Peyer's patch (tissue), 4 donors: ENCODE results near the gene SYCE3. TPM values are rescaled to one million over a fixed set of nuclear protein-coding genes. Genes with fewer than 3 reads are reported as not detected.

ENCODE experiments used
- DNase-seq, 3 donors: peaks; one replicate each; pipeline ENCODE4 v3.0.0-alpha.2; 2017 to 2019
- H3K27ac ChIP-seq, 4 donors: fragments of 200-600 bp; sonication (generic); one replicate each; pipeline ENCODE4 v1.5.1; 2016 to 2019
- H3K27me3 ChIP-seq, 2 donors: fragments of 200-600 bp; sonication (generic); one replicate each; pipeline ENCODE4 v1.5.1; 2019
- H3K36me3 ChIP-seq, 3 donors: fragments of 200-600 bp; sonication (generic); one replicate each; pipeline ENCODE4 v1.5.1; 2016 to 2019
- H3K4me1 ChIP-seq, 4 donors: fragments of 200-600 bp; sonication (generic); one replicate each; pipeline ENCODE4 v1.5.1; 2016 to 2019
- H3K4me3 ChIP-seq, 4 donors: fragments of 200-600 bp; sonication (generic); 1 replicate in 3 of 4; 2 replicates in 1 of 4; pipeline ENCODE4 v1.5.1; 2016 to 2019; ENCODE audit warnings: mild to moderate bottlenecking in 1 of 4
- H3K9me3 ChIP-seq, 4 donors: fragments of 200-600 bp; sonication (generic); one replicate each; pipeline ENCODE4 v1.5.1; 2016 to 2019; ENCODE audit warnings: mild to moderate bottlenecking in 1 of 4
- CTCF ChIP-seq, 6 experiments: fragments of 450-650 bp in 4 of 6; fragments of 200-600 bp in 2 of 6; sonication (generic) in 1 of 6; IDR thresholded peaks; one replicate each; pipeline ENCODE4 v1.5.1; 2017 to 2019; ENCODE audit warnings: antibody characterized with exemption in 6 of 6, mild to moderate bottlenecking in 3 of 6, moderate library complexity in 1 of 6
- POLR2A ChIP-seq, 2 donors: fragments of 450-650 bp; IDR thresholded peaks; one replicate each; pipeline ENCODE4 v1.5.1; 2017; ENCODE audit warnings: antibody characterized with exemption in 2 of 2, mild to moderate bottlenecking in 2 of 2, moderate library complexity in 2 of 2
- total RNA-seq, 4 donors: library from RNA; depleted of rRNA; stranded (reverse); fragments of >200 nt; gene quantifications; one replicate each; pipeline ENCODE4 v1.1.0, GENCODE V29; 2016

Gene SYCE3
- total RNA-seq, 4 donors from 2014 or later, result not detected

- Histone ChIP-seq H3K4me3 (peak overlapping the region; percentile 60 to 76 (median 68)), H3K36me3 (no peaks in the 10 kb centered on the region), H3K4me1 (peaks cover 0 to 36% (median 10%) of the 10 kb centered on the region in 4 donors), H3K27me3 (no peaks in the 10 kb centered on the region), H3K9me3 (no peaks in the 10 kb centered on the region), H3K27ac (peak overlapping the region; percentile 97 to 100 (median 98))
- TF ChIP-seq CTCF (IDR thresholded peaks at IDR 0.05) (no peak), POLR2A (IDR thresholded peaks at IDR 0.05) (peak; percentile 10 to 17)
- peak; percentile 54 to 88 (median 87) for DNase-seq
Measured at GRCh38 chr22:50531962-50532674, 30.6 kb downstream of the SYCE3 start.

- no peak for TF ChIP-seq CTCF (IDR thresholded peaks at IDR 0.05)
- H3K4me3 ChIP-seq, result peak overlapping the region; percentile 60 to 76 (median 68)
- peak overlapping the region; percentile 97 to 100 (median 98) for H3K27ac ChIP-seq
- H3K4me1 ChIP-seq, result peaks cover 0 to 42% (median 15%) of the 10 kb centered on the region in 4 donors
- H3K9me3 ChIP-seq, result no peaks in the 10 kb centered on the region
- no peaks in the 10 kb centered on the region for H3K36me3 ChIP-seq
- no peaks in the 10 kb centered on the region for H3K27me3 ChIP-seq
- peak; percentile 79 to 89 (median 81) for DNase-seq
Measured at GRCh38 chr22:50531546-50531961, 31.2 kb downstream of the SYCE3 start.

GRCh38 chr22:50530877-50531545 lies 31.7 kb downstream of the SYCE3 start:
- DNase-seq, result peak; percentile 91 to 96 (median 92)
- Histone ChIP-seq H3K27ac (peak overlapping the region; percentile 97 to 100 (median 98)), H3K36me3 (no peaks in the 10 kb centered on the region), H3K4me3 (peak overlapping the region; percentile 60 to 76 (median 68)), H3K4me1 (peaks cover 0 to 46% (median 17%) of the 10 kb centered on the region in 4 donors), H3K27me3 (no peaks in the 10 kb centered on the region), H3K9me3 (no peaks in the 10 kb centered on the region)
- TF ChIP-seq CTCF (IDR thresholded peaks at IDR 0.05) (no peak), POLR2A (IDR thresholded peaks at IDR 0.05) (peak; percentile 80 to 90)

- H3K27ac ChIP-seq, result peak overlapping the region; percentile 97 to 100 (median 98)
- TF ChIP-seq POLR2A (IDR thresholded peaks at IDR 0.05) (no peak), CTCF (IDR thresholded peaks at IDR 0.05) (no peak)
- no peaks in the 10 kb centered on the region for H3K9me3 ChIP-seq
- H3K4me1 ChIP-seq, result peaks cover 0 to 46% (median 17%) of the 10 kb centered on the region in 4 donors
- H3K27me3 ChIP-seq, result no peaks in the 10 kb centered on the region
- DNase-seq, result no peak
- H3K4me3 ChIP-seq, result peak overlapping the region; percentile 60 to 76 (median 68)
- H3K36me3 ChIP-seq, result no peaks in the 10 kb centered on the region
Measured at GRCh38 chr22:50530580-50530876, 32.2 kb downstream of the SYCE3 start.

GRCh38 chr22:50529897-50530579 lies 32.7 kb downstream of the SYCE3 start, which contains the start of gene TYMP:
Gene TYMP, minus strand, starts transcription at chr22:50530012. Its CDS starts 303 bp downstream, at chr22:50529709.
- Histone ChIP-seq H3K36me3 (no peaks in the 10 kb centered on the region), H3K27me3 (no peaks in the 10 kb centered on the region), H3K9me3 (no peaks in the 10 kb centered on the region), H3K27ac (peak within 1 kb of the TSS; percentile 97 to 100 (median 98)), H3K4me3 (peak within 1 kb of the TSS; percentile 60 to 76 (median 68)), H3K4me1 (peaks cover 0 to 47% (median 18%) of the 10 kb centered on the region in 4 donors)
- peak; percentile 69 to 74 for TF ChIP-seq POLR2A (IDR thresholded peaks at IDR 0.05)
- TF ChIP-seq CTCF (IDR thresholded peaks at IDR 0.05), result no peak
- peak; percentile 75 to 94 (median 94) for DNase-seq
